Right forelimb (tissue), 1 donor: ENCODE data around the gene HS6ST2.

Experiments
- DNase-seq: peaks from one replicate; pipeline ENCODE4 v3.0.0-alpha.2; 2018

HS6ST2 gene

GRCh38 chrX:132665676-132666075 lies 292.8 kb downstream of the HS6ST2 start:
- no peak for DNase-seq

- no peak for DNase-seq
These were observed 294.2 kb downstream of the HS6ST2 start for GRCh38 chrX:132664273-132664672.

DNA sequence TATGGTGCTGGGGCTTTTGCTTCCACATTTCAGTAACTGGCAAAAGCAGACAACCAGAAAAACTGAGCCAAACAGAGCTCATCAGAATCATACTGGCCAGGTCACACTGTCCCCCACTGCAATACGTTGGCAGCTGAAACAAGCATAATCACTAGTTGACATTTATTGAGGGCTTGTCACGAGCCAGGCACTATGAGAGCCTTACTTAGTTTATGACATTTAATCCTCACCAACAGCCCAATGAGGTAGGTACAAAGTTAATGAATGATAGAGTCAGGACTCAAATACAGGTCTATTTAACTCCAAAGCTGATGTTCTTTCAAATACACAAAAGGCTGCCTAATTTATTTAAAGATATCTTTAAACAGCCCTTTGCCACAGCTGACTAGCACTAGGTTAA lies 295.6 kb downstream of the HS6ST2 start:
- DNase-seq: no peak

DNA sequence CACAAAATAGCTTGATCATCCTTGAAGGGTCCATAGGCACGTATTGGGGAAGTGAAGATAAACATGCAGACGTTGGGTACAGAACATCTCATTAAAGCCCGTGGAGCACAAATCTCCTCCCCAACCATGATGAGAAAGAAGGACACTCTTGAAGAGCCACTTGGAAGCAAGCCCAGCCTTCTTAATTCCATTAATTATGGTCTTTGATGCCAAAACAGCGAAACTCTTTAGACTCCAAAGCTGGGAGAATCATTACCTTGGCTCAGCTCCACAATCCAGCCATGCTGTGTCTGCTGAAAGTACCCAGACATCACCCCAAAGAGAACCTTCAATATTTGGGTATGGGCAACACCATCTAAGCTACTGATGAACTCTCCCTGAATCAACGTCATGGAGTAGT lies 300.6 kb downstream of the HS6ST2 start:
- DNase-seq: no peak

GRCh38 chrX:132652871-132653270 lies 305.6 kb downstream of the HS6ST2 start:
- no peak for DNase-seq

DNA sequence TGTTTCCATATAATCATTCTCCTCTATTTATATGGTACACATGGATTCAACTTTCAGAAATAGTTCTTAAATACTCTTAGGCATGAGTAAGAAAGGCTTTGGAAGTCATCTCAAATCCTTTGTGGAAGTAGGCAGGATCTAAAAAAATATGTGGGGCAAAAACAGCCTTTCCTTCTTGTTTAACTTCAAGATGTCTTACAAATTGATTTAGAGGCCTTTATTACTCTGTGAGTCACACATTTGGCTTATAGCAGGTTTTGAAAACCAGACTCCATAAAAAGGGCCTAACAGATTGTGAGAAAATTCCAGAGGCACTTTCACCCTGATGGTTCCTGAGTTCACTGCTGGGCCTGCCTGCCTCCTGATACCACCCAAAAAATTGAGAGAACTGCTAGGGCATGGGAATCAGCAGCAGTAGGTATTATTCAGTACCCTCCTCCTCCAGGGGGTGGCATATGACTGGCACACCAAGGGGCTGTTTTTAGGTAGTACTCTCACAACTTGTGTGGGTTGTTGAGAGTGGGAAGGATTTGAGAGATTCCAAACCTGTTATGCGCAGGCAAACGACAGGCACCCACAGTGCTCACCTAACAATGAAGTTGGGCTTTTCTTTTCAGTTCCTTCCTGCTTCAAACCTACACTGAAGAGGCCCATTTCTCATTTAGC lies 306.9 kb downstream of the HS6ST2 start:
- DNase-seq: no peak

DNA sequence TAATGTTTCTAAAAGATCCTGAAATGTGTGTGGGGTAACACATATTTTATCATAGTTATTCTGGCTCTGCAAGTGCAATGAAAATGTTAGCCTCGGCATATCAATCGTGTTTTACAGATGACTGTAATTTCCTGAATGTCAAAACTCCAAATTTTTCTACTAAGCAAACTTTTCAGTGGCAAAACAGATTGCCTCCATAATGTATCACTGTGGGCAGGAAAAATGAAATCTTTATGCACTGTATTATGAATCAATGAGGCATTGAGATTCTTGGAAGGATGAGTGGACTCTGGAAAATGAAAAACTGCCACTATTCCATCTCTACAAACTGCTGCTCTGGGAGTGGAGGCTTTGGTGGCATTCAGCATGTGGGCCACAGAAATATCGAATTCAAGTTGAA lies 309.5 kb downstream of the HS6ST2 start:
- DNase-seq: no peak

GRCh38 chrX:132639446-132639845 lies 319.0 kb downstream of the HS6ST2 start:
- DNase-seq: no peak

GRCh38 chrX:132638313-132638712 lies 320.1 kb downstream of the HS6ST2 start:
- no peak for DNase-seq

- DNase-seq: no peak
These were observed 322.3 kb downstream of the HS6ST2 start for GRCh38 chrX:132636080-132636479.

DNA sequence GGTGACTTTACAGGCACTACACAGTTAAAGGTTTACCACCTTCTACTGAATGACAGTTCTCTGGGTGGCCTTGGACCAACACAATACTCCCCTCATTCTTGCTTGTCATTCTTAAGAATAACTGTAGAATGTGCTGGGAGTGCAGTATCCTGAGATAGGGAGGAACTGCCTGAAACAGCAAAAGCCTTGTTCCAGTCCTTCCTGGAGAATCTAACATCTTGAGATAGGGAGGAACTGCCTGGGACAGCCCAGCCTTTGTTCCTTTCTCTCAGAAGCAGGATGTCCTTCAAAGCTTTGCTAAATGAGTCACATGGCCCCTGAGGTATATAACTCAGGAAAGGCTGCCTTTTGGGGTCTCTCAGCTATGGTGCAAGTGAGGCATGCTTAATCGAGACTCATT lies 323.9 kb downstream of the HS6ST2 start:
- no peak for DNase-seq

DNA sequence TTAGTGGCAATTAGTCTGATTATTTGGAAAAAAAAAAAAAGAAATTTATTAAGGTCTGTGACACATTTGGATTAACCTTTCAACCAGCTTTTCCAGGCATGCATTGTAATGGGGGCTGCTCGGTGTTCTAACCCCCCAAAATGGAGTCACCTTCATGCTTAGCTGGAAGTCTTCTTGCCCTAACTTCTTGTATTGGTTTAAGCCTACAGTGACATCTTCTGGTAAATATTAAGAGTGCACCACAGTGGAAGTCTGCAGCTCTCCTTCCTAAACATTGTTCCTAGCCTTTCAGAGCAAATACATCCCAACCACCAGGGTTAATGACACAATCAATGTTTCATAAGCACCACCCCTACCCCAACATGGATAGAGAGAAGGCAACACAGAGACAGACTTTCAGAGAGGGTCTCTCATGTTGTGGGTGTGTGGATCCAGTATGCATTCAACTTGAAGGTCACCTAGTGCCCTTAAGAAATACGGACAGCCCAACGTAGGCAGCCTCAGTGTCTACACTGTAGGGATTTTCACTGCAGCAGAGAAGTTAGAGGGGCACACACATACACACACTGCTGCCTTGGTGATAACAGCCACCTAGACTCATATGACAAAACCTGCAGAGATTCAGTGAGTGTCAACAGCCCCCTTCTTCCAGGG lies 326.7 kb downstream of the HS6ST2 start:
- DNase-seq: no peak

- DNase-seq: no peak
These were observed 334.0 kb downstream of the HS6ST2 start for GRCh38 chrX:132624466-132624865.

- no peak for DNase-seq
These were observed 334.5 kb downstream of the HS6ST2 start for GRCh38 chrX:132623942-132624341.

DNA sequence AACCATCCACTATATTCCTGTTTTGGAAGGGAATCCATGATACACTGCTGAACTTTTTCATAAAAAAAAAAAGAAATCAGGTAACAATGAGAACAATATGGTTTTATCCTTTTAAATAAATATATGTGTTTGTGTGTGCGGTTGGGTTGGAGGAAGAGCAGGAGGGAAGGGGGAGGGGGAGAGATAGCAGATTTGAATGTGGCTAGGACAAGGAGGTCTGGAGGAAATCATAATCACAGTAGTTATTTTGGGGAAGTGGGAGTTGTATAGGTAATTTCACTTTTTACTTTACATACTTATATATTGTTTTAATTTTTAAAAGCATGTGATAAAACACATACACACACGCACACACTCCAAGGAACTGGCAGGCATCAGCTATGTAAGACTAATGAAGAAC lies 335.1 kb downstream of the HS6ST2 start:
- no peak for DNase-seq

DNA sequence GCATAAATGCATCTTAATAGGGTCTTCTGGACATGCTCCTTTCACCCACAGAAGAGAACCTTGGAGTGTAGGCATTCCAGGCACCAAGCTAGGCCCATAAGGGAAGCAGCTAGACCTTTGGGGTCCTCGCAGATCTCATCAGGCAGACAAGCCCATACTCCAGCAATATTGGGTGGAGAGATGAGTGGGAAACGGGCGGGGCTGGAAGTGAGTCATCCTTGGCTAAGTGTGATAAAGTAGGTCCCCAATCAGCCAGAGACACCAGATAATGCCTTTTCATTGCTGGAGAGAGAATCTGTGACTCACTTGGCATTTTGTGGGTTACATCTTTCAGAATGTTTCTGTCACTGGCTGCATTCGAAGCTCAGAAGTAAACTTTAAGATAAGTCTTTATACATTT lies 336.3 kb downstream of the HS6ST2 start:
- no peak for DNase-seq

DNA sequence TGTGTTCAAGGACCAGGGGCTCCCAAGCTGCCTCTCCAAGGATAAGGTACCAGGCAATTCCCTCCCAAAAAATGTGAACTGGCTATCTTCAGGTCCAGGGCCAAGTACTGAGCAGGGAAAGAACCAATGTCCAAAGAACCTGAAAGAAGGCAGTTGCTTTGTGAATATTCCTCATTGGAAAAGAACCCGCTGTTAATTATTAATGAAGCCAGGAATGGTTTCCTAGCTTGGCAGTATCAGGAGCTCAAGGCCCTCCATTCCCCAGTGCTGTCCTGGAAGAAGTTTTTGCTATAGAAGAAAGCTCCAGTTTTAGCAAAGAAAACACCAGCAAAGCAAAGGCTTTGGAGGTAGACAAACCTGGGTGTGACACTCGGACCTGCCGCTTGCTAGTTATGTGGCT lies 339.6 kb downstream of the HS6ST2 start:
- DNase-seq: no peak

DNA sequence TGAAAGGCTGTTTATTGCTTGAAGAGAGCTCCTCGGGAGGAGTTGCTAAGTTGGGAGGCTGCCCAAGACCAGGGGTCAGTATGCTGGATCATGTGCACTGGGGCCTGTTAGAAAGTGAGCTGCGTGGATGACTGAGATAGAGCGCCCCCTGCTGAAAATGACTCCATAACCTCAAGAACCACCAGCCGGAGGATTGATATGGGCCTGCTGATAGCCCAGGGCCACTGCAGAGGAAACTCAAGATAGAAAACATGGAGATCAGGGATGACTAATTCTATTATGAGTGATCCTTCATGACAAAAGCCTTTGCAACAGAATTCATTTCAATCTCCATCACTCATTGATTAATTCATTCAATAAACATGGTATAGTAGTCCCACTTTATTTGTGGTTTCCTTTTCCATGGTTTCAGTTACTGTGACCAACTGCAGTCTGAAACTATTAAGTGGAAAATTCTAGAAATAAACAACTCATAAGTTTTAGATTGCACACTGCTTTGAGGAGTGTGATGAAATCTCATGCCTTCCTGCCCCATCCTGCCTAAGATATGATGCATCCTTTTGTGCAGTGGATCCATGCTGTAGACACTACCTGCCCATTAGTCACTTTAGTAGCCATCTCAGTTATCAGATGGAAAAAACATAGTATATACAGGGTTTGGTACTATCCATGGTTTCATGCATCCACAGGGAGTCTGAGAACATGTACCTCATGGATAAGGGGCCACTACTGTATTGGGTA lies 342.9 kb downstream of the HS6ST2 start:
- no peak for DNase-seq

DNA sequence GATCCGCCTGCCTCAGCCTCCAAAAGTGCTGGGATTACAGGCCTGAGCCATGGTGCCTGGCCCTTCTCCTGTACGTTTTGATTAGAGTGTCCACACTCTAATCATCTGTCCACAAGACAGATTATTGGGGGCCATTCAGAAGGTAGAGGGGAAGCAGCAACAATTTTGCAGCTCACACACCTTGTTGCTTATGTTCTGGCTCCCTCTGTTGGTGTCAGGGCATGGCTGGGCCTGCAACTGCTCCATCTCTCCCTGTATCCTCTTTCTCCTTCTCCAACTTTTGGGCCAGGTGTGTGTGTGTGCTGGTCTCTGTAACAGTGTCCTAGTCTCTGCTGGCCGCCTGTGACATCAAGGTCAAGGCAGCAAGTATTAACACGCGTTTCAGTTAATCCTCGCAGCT lies 344.1 kb downstream of the HS6ST2 start:
- DNase-seq: no peak

- DNase-seq: no peak
These were observed 344.6 kb downstream of the HS6ST2 start for GRCh38 chrX:132613801-132614200.

GRCh38 chrX:132612821-132613564 lies 345.4 kb downstream of the HS6ST2 start:
- DNase-seq: peak; percentile 53

GRCh38 chrX:132610536-132610935 lies 347.9 kb downstream of the HS6ST2 start:
- no peak for DNase-seq

DNA sequence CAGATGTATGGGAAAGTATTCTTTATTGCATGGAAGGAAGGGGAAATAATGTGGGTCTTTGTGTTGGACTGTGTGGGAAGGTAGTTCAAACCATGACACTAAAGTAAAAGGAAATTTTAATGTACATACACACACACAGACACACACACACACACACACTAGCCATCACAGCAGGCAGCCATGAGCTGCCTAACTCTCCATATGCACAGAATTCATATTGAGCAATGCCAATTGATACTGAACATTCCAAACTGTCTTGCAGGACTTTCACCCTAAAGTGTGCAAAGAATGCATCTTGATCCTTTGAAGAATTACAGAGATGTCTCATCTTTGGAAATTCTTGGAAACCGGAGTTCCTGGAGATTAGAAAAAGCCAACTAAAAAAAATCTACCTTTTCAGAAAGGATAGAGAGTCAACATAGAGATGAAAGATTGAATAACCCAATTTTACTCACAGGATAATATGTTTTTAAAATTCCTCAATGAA lies 349.0 kb downstream of the HS6ST2 start:
- DNase-seq: no peak
